CD4-positive, alpha-beta T cell (primary cell): ENCODE results near the gene OLA1. TPM values are rescaled to one million over a fixed set of nuclear protein-coding genes. Genes with fewer than 3 reads are reported as not detected.

Experiments used
- ATAC-seq: fragments of 200-7000 bp; cut with Tn5 transposase; one replicate; pipeline ENCODE4 v1.10.0; 2022; ENCODE audit warnings: mild to moderate bottlenecking; ENCODE audit not compliant: poor library complexity
- CTCF ChIA-PET: fragments of 350-600 bp; sonication (Branson Sonifier 250); formaldehyde crosslinking; loops from one replicate; lab custom pipeline; 2021; ENCODE audit warnings: antibody characterized with exemption, inconsistent platforms; lab: Charles Lee
- POLR2A ChIA-PET: fragments of 350-600 bp; sonication (Branson Sonifier 250); formaldehyde crosslinking; loops from one replicate; lab custom pipeline; 2021; ENCODE audit warnings: antibody characterized with exemption, inconsistent platforms; lab: Charles Lee
- DNase-seq, 14 experiments: peaks; one replicate each; pipeline ENCODE4 v3.0.0-alpha.2; 2013 to 2020; ENCODE audit warnings: mixed read lengths in 2 of 14
- H3K27ac ChIP-seq, 2 donors: one replicate each; pipeline versions ENCODE4 v1.5.1 to v1.7.0; 2013; ENCODE audit warnings: low read length in 2 of 2, low read depth in 1 of 2, mild to moderate bottlenecking in 1 of 2
- H3K27me3 ChIP-seq, 2 experiments: 1 replicate in 1 of 2; 2 replicates in 1 of 2; pipeline versions ENCODE4 v1.6.1 to v1.7.0; 2013; ENCODE audit warnings: low read length in 2 of 2, control low read depth in 1 of 2, mild to moderate bottlenecking in 1 of 2, moderate library complexity in 1 of 2; ENCODE audit not compliant: insufficient read depth in 2 of 2, control insufficient read depth in 1 of 2
- H3K36me3 ChIP-seq: one replicate; pipeline ENCODE4 v1.6.1; 2013; ENCODE audit warnings: low read length, control low read depth; ENCODE audit not compliant: insufficient read depth
- H3K4me1 ChIP-seq: one replicate; pipeline ENCODE4 v1.6.1; 2013; ENCODE audit warnings: low read length, control low read depth; ENCODE audit not compliant: insufficient read depth
- H3K4me3 ChIP-seq: one replicate; pipeline ENCODE4 v1.5.1; 2013; ENCODE audit warnings: mild to moderate bottlenecking, low read length, moderate library complexity
- H3K9me3 ChIP-seq, 2 experiments: 1 replicate in 1 of 2; 2 replicates in 1 of 2; pipeline versions ENCODE4 v1.6.1 to v1.7.0; 2013; ENCODE audit warnings: low read length in 2 of 2, mild to moderate bottlenecking in 2 of 2, control low read depth in 1 of 2, moderate library complexity in 1 of 2; ENCODE audit not compliant: control insufficient read depth in 1 of 2, insufficient read depth in 1 of 2
- H3K27ac Mint-ChIP-seq: one replicate; pipeline ENCODE4 v1.8.0; 2020; ENCODE audit warnings: mixed read lengths
- H3K27me3 Mint-ChIP-seq: one replicate; pipeline ENCODE4 v1.8.0; 2021; ENCODE audit warnings: mixed read lengths
- H3K36me3 Mint-ChIP-seq: one replicate; pipeline ENCODE4 v1.8.0; 2021; ENCODE audit warnings: low read depth, mixed read lengths
- H3K4me1 Mint-ChIP-seq: one replicate; pipeline ENCODE4 v1.8.0; 2021; ENCODE audit warnings: low read depth, mixed read lengths
- H3K4me3 Mint-ChIP-seq: one replicate; pipeline ENCODE4 v1.8.0; 2020; ENCODE audit warnings: mild to moderate bottlenecking, mixed read lengths
- H3K9me3 Mint-ChIP-seq: one replicate; pipeline ENCODE4 v1.8.0; 2020; ENCODE audit warnings: mixed read lengths
- intact Hi-C, 2 experiments: fragments of 100-400 bp; cut with DNase I in 1 of 2; cut with micrococcal nuclease in 1 of 2; formaldehyde crosslinking; loops; one replicate each; pipeline versions ENCODE4 v1.15.1 to v1.9.0; 2023 to 2025; cut with DNase I, micrococcal nuclease
- total RNA-seq, 174 experiments: library from RNA in 2 of 174; stranded (reverse) in 2 of 174; gene quantifications; one replicate each; pipeline ENCODE4 v1.2.3 and lab custom pipeline; 2021 to 2026
- TF ChIP-seq, protein P1 (sequence below): fragments of 200-600 bp; IDR thresholded peaks from one replicate; pipeline ENCODE4 v1.8.0; 2022; ENCODE audit warnings: antibody characterized with exemption, mild to moderate bottlenecking

Gene OLA1
- total RNA-seq, 2 experiments from 2014 or later = 38.1 to 40.5 TPM

GRCh38 chr2:174224665-174225288, 23.6 kb downstream of the OLA1 start:
- Mint-ChIP-seq H3K4me1 (no peaks in the 10 kb centered on the region), H3K27ac (no peak overlapping the region), H3K9me3 (no peaks in the 10 kb centered on the region), H3K27me3 (no peaks in the 10 kb centered on the region), H3K36me3 (peaks cover 50% of the 10 kb centered on the region), H3K4me3 (no peak overlapping the region)
- DNase-seq (no peak), ATAC-seq (no peak)
- H3K4me1 ChIP-seq = no peaks in the 10 kb centered on the region
- TF ChIP-seq, protein P1, sequence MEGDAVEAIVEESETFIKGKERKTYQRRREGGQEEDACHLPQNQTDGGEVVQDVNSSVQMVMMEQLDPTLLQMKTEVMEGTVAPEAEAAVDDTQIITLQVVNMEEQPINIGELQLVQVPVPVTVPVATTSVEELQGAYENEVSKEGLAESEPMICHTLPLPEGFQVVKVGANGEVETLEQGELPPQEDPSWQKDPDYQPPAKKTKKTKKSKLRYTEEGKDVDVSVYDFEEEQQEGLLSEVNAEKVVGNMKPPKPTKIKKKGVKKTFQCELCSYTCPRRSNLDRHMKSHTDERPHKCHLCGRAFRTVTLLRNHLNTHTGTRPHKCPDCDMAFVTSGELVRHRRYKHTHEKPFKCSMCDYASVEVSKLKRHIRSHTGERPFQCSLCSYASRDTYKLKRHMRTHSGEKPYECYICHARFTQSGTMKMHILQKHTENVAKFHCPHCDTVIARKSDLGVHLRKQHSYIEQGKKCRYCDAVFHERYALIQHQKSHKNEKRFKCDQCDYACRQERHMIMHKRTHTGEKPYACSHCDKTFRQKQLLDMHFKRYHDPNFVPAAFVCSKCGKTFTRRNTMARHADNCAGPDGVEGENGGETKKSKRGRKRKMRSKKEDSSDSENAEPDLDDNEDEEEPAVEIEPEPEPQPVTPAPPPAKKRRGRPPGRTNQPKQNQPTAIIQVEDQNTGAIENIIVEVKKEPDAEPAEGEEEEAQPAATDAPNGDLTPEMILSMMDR = no peak
- H3K4me3 ChIP-seq = no peak overlapping the region
- peaks cover 23% of the 10 kb centered on the region for H3K36me3 ChIP-seq
- POLR2A ChIA-PET = no interaction called here
- no peaks in the 10 kb centered on the region for H3K27me3 ChIP-seq
- no peaks in the 10 kb centered on the region for H3K9me3 ChIP-seq
- CTCF ChIA-PET = no interaction called here
- H3K27ac ChIP-seq = no peak overlapping the region
- intact Hi-C loops = no loop called here

GRCh38 chr2:174224125-174224524, 24.2 kb downstream of the OLA1 start:
- H3K36me3 ChIP-seq = peaks cover 23% of the 10 kb centered on the region
- ChIA-PET CTCF (no interaction called here), POLR2A (no interaction called here)
- H3K4me3 ChIP-seq = no peak overlapping the region
- Mint-ChIP-seq H3K9me3 (no peaks in the 10 kb centered on the region), H3K4me1 (no peaks in the 10 kb centered on the region), H3K27me3 (no peaks in the 10 kb centered on the region), H3K27ac (no peak overlapping the region), H3K36me3 (peaks cover 44% of the 10 kb centered on the region), H3K4me3 (no peak overlapping the region)
- no peaks in the 10 kb centered on the region for H3K9me3 ChIP-seq
- intact Hi-C loops = no loop called here
- no peak overlapping the region for H3K27ac ChIP-seq
- TF ChIP-seq, protein P1 = no peak
- H3K27me3 ChIP-seq = no peaks in the 10 kb centered on the region
- ATAC-seq (no peak), DNase-seq (no peak)
- no peaks in the 10 kb centered on the region for H3K4me1 ChIP-seq

DNA sequence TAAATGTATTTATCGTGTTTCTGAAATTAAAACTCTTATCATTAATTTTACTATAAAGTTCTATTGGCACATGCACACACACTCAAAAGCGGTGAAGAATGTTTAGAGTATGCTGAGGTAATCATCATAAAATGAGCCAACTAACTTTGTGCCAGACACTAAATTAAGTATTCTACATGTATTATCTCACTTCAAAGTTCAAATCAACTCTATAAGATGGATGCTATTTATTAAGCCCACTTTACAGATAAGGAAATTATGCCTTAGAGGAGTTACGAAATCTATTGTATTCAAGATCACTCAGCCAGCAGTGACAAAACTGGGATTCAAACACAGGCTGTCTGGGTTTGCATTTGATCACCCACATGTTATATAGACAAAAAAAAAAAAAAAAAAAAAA, 24.9 kb downstream of the OLA1 start:
- Histone ChIP-seq H3K36me3 (peaks cover 23% of the 10 kb centered on the region), H3K4me1 (no peaks in the 10 kb centered on the region), H3K27me3 (no peaks in the 10 kb centered on the region), H3K4me3 (no peak overlapping the region), H3K9me3 (no peaks in the 10 kb centered on the region), H3K27ac (no peak overlapping the region)
- no peaks in the 10 kb centered on the region for H3K27me3 Mint-ChIP-seq
- TF ChIP-seq, protein P1 = no peak
- POLR2A ChIA-PET = no interaction called here
- H3K36me3 Mint-ChIP-seq = peaks cover 37% of the 10 kb centered on the region
- ATAC-seq = no peak
- H3K27ac Mint-ChIP-seq = no peak overlapping the region
- no peaks in the 10 kb centered on the region for H3K9me3 Mint-ChIP-seq
- DNase-seq = no peak
- no peaks in the 10 kb centered on the region for H3K4me1 Mint-ChIP-seq
- intact Hi-C loops = no loop called here
- CTCF ChIA-PET = no interaction called here
- H3K4me3 Mint-ChIP-seq = no peak overlapping the region
